Measurements from ENCODE around the gene GNAI2. TPM values are rescaled to one million over a fixed set of nuclear protein-coding genes. Genes with fewer than 3 reads are reported as not detected.

Gene GNAI2
- total RNA-seq, 5 donors from 2014 or later (not counting 1 experiment from before 2014, with no cell fraction given), result 257 to 313 (median 287) TPM

GRCh38 chr3:50245831-50246516 is 10.0 kb downstream of the GNAI2 start:
- ChIA-PET CTCF (interaction anchor here (0.6 to 1.9 kb wide), 31 partner anchors 8 to 1139 kb away, joined by 3 to 60 read pairs (median 4); partner anchors contain the start of genes GNAI2 (in 1 of the 2), HYAL3 (in 1 of the 2), IFRD2 (in 1 of the 2) and MANF (in 1 of the 2)), POLR2A (interaction anchor here (0.8 to 1.4 kb wide), 3 partner anchors 7 to 51 kb away, joined by 3 to 8 read pairs (median 4); partner anchors contain the start of gene GNAI2 (in 1 of the 2))
- Mint-ChIP-seq H3K36me3 (peaks cover 3% of the 10 kb centered on the region), H3K4me1 (peaks cover 84 to 89% (median 87%) of the 10 kb centered on the region in 3 donors), H3K4me3 (peak overlapping the region; percentile 71 to 78 (median 75)), H3K27ac (peak overlapping the region; percentile 88 to 93), H3K9me3 (no peaks in the 10 kb centered on the region), H3K27me3 (no peaks in the 10 kb centered on the region)
- DNase-seq (peak; percentile 84 to 99 (median 95)), ATAC-seq (replicated peaks in 1 of 4) (peak; percentile 84 to 92 (median 87))
- H3K27ac ChIP-seq (ENCODE audit: low read length), result peak overlapping the region; percentile 82
- no peaks in the 10 kb centered on the region for H3K27me3 ChIP-seq (replicated peaks in 1 of 2; ENCODE audit: control insufficient read depth in 2 of 2, extremely low read depth in 1 of 2, insufficient read depth in 2 of 2, low read length in 1 of 2)
- H3K4me1 ChIP-seq (ENCODE audit: control insufficient read depth in 1 of 2, extremely low read depth in 1 of 2, insufficient read depth in 2 of 2, low read length in 2 of 2), result peaks cover 44 to 100% of the 10 kb centered on the region in 2 experiments
- H3K4me3 ChIP-seq (ENCODE audit: control insufficient read depth in 1 of 2, extremely low read depth in 1 of 2, low read length in 1 of 2), result peak overlapping the region; percentile 40 to 58
- H3K9me3 ChIP-seq, result no peaks in the 10 kb centered on the region
- H3K36me3 ChIP-seq (ENCODE audit: control insufficient read depth in 2 of 2, extremely low read depth in 1 of 2, insufficient read depth in 1 of 2, low read length in 1 of 2), result peaks cover 5 to 48% of the 10 kb centered on the region in 2 donors
- 2% methylated on average over 15 of the region's 25 CpGs for WGBS (ENCODE audit: insufficient coverage)

GRCh38 chr3:50246517-50246954 is 10.5 kb downstream of the GNAI2 start:
- DNase-seq (peak; percentile 48 to 90 (median 79)), ATAC-seq (replicated peaks in 1 of 4) (peak; percentile 83 to 91 (median 88))
- ChIA-PET CTCF (interaction anchor here (0.6 to 1.9 kb wide), 32 partner anchors 9 to 1139 kb away, joined by 3 to 60 read pairs (median 4); partner anchors contain the start of genes GNAI2 (in 1 of the 2), HYAL3 (in 1 of the 2), IFRD2 (in 1 of the 2) and MANF (in 1 of the 2)), POLR2A (interaction anchor here (0.8 to 1.4 kb wide), 4 partner anchors 8 to 52 kb away, joined by 3 to 8 read pairs (median 4); partner anchors contain the start of gene GNAI2 (in 1 of the 2))
- 2% methylated on average over 6 of the region's 10 CpGs for WGBS (ENCODE audit: insufficient coverage)
- peak overlapping the region; percentile 88 to 93 for H3K27ac Mint-ChIP-seq
- Histone ChIP-seq H3K9me3 (no peaks in the 10 kb centered on the region), H3K36me3 (ENCODE audit: control insufficient read depth in 2 of 2, extremely low read depth in 1 of 2, insufficient read depth in 1 of 2, low read length in 1 of 2) (peaks cover 5 to 48% of the 10 kb centered on the region in 2 donors), H3K4me1 (ENCODE audit: control insufficient read depth in 1 of 2, extremely low read depth in 1 of 2, insufficient read depth in 2 of 2, low read length in 2 of 2) (peaks cover 39 to 100% of the 10 kb centered on the region in 2 experiments), H3K27ac (ENCODE audit: low read length) (peak overlapping the region; percentile 82), H3K4me3 (ENCODE audit: control insufficient read depth in 1 of 2, extremely low read depth in 1 of 2, low read length in 1 of 2) (peak overlapping the region; percentile 40 to 58), H3K27me3 (replicated peaks in 1 of 2; ENCODE audit: control insufficient read depth in 2 of 2, extremely low read depth in 1 of 2, insufficient read depth in 2 of 2, low read length in 1 of 2) (no peaks in the 10 kb centered on the region)
- H3K4me3 Mint-ChIP-seq, result peak overlapping the region; percentile 71 to 78 (median 75)
- H3K27me3 Mint-ChIP-seq, result no peaks in the 10 kb centered on the region
- peaks cover 85 to 89% (median 87%) of the 10 kb centered on the region in 3 donors for H3K4me1 Mint-ChIP-seq
- H3K36me3 Mint-ChIP-seq, result peaks cover 7% of the 10 kb centered on the region
- H3K9me3 Mint-ChIP-seq, result no peaks in the 10 kb centered on the region

GRCh38 chr3:50248387-50248786 is 12.4 kb downstream of the GNAI2 start:
- 67% methylated on average over 3 of the region's 3 CpGs for WGBS (ENCODE audit: insufficient coverage)

GRCh38 chr3:50249457-50249856 is 13.5 kb downstream of the GNAI2 start:
- Mint-ChIP-seq H3K36me3 (peaks cover 15% of the 10 kb centered on the region), H3K4me3 (no peak overlapping the region), H3K27me3 (no peaks in the 10 kb centered on the region), H3K27ac (peak overlapping the region in 1 of 2 donors; percentile 34), H3K9me3 (no peaks in the 10 kb centered on the region), H3K4me1 (peaks cover 63 to 71% (median 71%) of the 10 kb centered on the region in 3 donors)
- POLR2A ChIA-PET, result interaction anchor here in 1 of 2 donors (1.1 kb wide), 1 partner anchor 14 kb away, joined by 3 read pairs; no protein-coding TSS in a partner anchor
- no peaks in the 10 kb centered on the region for H3K27me3 ChIP-seq (replicated peaks in 1 of 2; ENCODE audit: control insufficient read depth in 2 of 2, extremely low read depth in 1 of 2, insufficient read depth in 2 of 2, low read length in 1 of 2)
- 100% methylated on average over 4 of the region's 5 CpGs for WGBS (ENCODE audit: insufficient coverage)
- DNase-seq (no peak), ATAC-seq (replicated peaks in 1 of 4) (no peak)
- no peak overlapping the region for H3K27ac ChIP-seq (ENCODE audit: low read length)
- no peak overlapping the region for H3K4me3 ChIP-seq (ENCODE audit: control insufficient read depth in 1 of 2, extremely low read depth in 1 of 2, low read length in 1 of 2)
- H3K9me3 ChIP-seq, result no peaks in the 10 kb centered on the region
- CTCF ChIA-PET, result interaction anchor here (0.8 to 1.8 kb wide), 3 partner anchors 8 to 57 kb away, joined by 3 to 8 read pairs (median 3); no protein-coding TSS in a partner anchor
- H3K4me1 ChIP-seq (ENCODE audit: control insufficient read depth in 1 of 2, extremely low read depth in 1 of 2, insufficient read depth in 2 of 2, low read length in 2 of 2), result peaks cover 19 to 91% of the 10 kb centered on the region in 2 experiments
- peaks cover 9 to 64% of the 10 kb centered on the region in 2 donors for H3K36me3 ChIP-seq (ENCODE audit: control insufficient read depth in 2 of 2, extremely low read depth in 1 of 2, insufficient read depth in 1 of 2, low read length in 1 of 2)

More at GRCh38 chr3:50248387-50248786, 12.4 kb downstream of the GNAI2 start:
- peaks cover 5 to 61% of the 10 kb centered on the region in 2 donors for H3K36me3 ChIP-seq (ENCODE audit: control insufficient read depth in 2 of 2, extremely low read depth in 1 of 2, insufficient read depth in 1 of 2, low read length in 1 of 2)
- H3K4me1 Mint-ChIP-seq, result peaks cover 69 to 74% (median 72%) of the 10 kb centered on the region in 3 donors
- H3K27ac Mint-ChIP-seq, result peak overlapping the region; percentile 78 to 88
- no peak overlapping the region for H3K4me3 ChIP-seq (ENCODE audit: control insufficient read depth in 1 of 2, extremely low read depth in 1 of 2, low read length in 1 of 2)
- H3K9me3 ChIP-seq, result no peaks in the 10 kb centered on the region
- H3K4me1 ChIP-seq (ENCODE audit: control insufficient read depth in 1 of 2, extremely low read depth in 1 of 2, insufficient read depth in 2 of 2, low read length in 2 of 2), result peaks cover 21 to 97% of the 10 kb centered on the region in 2 experiments
- H3K27me3 Mint-ChIP-seq, result no peaks in the 10 kb centered on the region
- peaks cover 10% of the 10 kb centered on the region for H3K36me3 Mint-ChIP-seq
- ChIA-PET CTCF (interaction anchor here in 1 of 2 donors (0.6 to 1.8 kb wide), 2 partner anchors 11 to 22 kb away, joined by 5 to 8 read pairs; no protein-coding TSS in a partner anchor), POLR2A (no interaction called here)
- DNase-seq, result no peak
- H3K27ac ChIP-seq (ENCODE audit: low read length), result peak overlapping the region; percentile 45
- no peaks in the 10 kb centered on the region for H3K9me3 Mint-ChIP-seq
- no peaks in the 10 kb centered on the region for H3K27me3 ChIP-seq (replicated peaks in 1 of 2; ENCODE audit: control insufficient read depth in 2 of 2, extremely low read depth in 1 of 2, insufficient read depth in 2 of 2, low read length in 1 of 2)
- peak overlapping the region in 1 of 3 donors; percentile 55 for H3K4me3 Mint-ChIP-seq
- no peak for ATAC-seq (replicated peaks in 1 of 4)

- Mint-ChIP-seq H3K4me3 (peak overlapping the region in 1 of 3 donors; percentile 10), H3K9me3 (no peaks in the 10 kb centered on the region), H3K27me3 (no peaks in the 10 kb centered on the region), H3K4me1 (peaks cover 53 to 64% (median 63%) of the 10 kb centered on the region in 3 donors), H3K36me3 (peaks cover 15% of the 10 kb centered on the region), H3K27ac (peak overlapping the region; percentile 36 to 62)
- H3K4me1 ChIP-seq (ENCODE audit: control insufficient read depth in 1 of 2, extremely low read depth in 1 of 2, insufficient read depth in 2 of 2, low read length in 2 of 2), result peaks cover 16 to 81% of the 10 kb centered on the region in 2 experiments
- H3K36me3 ChIP-seq (ENCODE audit: control insufficient read depth in 2 of 2, extremely low read depth in 1 of 2, insufficient read depth in 1 of 2, low read length in 1 of 2), result peaks cover 14 to 73% of the 10 kb centered on the region in 2 donors
- POLR2A ChIA-PET, result interaction anchor here in 1 of 2 donors (1.1 kb wide), 1 partner anchor 15 kb away, joined by 3 read pairs; no protein-coding TSS in a partner anchor
- CTCF ChIA-PET, result interaction anchor here (0.5 to 0.9 kb wide), 4 partner anchors 8 to 26 kb away, joined by 3 to 7 read pairs (median 3); no protein-coding TSS in a partner anchor
- H3K27me3 ChIP-seq (replicated peaks in 1 of 2; ENCODE audit: control insufficient read depth in 2 of 2, extremely low read depth in 1 of 2, insufficient read depth in 2 of 2, low read length in 1 of 2), result no peaks in the 10 kb centered on the region
- DNase-seq (no peak), ATAC-seq (replicated peaks in 1 of 4) (no peak)
- H3K9me3 ChIP-seq, result no peaks in the 10 kb centered on the region
- H3K27ac ChIP-seq (ENCODE audit: low read length), result no peak overlapping the region
- no CpG with 5 or more reads among the region's 4 CpGs for WGBS (ENCODE audit: insufficient coverage)
- no peak overlapping the region for H3K4me3 ChIP-seq (ENCODE audit: control insufficient read depth in 1 of 2, extremely low read depth in 1 of 2, low read length in 1 of 2)
These were observed 14.5 kb downstream of the GNAI2 start for GRCh38 chr3:50250514-50250913.

- peaks cover 46 to 57% (median 57%) of the 10 kb centered on the region in 3 donors for H3K4me1 Mint-ChIP-seq
- peaks cover 15 to 78% of the 10 kb centered on the region in 2 donors for H3K36me3 ChIP-seq (ENCODE audit: control insufficient read depth in 2 of 2, extremely low read depth in 1 of 2, insufficient read depth in 1 of 2, low read length in 1 of 2)
- H3K27ac Mint-ChIP-seq, result peak overlapping the region in 1 of 2 donors; percentile 52
- no peaks in the 10 kb centered on the region for H3K9me3 Mint-ChIP-seq
- ATAC-seq (replicated peaks in 1 of 4) (no peak), DNase-seq (no peak)
- POLR2A ChIA-PET, result no interaction called here
- H3K36me3 Mint-ChIP-seq, result peaks cover 18% of the 10 kb centered on the region
- no peak overlapping the region for H3K27ac ChIP-seq (ENCODE audit: low read length)
- WGBS (ENCODE audit: insufficient coverage), result 71% methylated on average over 7 of the region's 8 CpGs
- no peak overlapping the region for H3K4me3 ChIP-seq (ENCODE audit: control insufficient read depth in 1 of 2, extremely low read depth in 1 of 2, low read length in 1 of 2)
- CTCF ChIA-PET, result interaction anchor here (0.6 to 0.9 kb wide), 3 partner anchors 9 to 316 kb away, joined by 3 read pairs; no protein-coding TSS in a partner anchor
- no peaks in the 10 kb centered on the region for H3K27me3 ChIP-seq (replicated peaks in 1 of 2; ENCODE audit: control insufficient read depth in 2 of 2, extremely low read depth in 1 of 2, insufficient read depth in 2 of 2, low read length in 1 of 2)
- H3K9me3 ChIP-seq, result no peaks in the 10 kb centered on the region
- no peaks in the 10 kb centered on the region for H3K27me3 Mint-ChIP-seq
- H3K4me3 Mint-ChIP-seq, result peak overlapping the region in 1 of 3 donors; percentile 10
- H3K4me1 ChIP-seq (ENCODE audit: control insufficient read depth in 1 of 2, extremely low read depth in 1 of 2, insufficient read depth in 2 of 2, low read length in 2 of 2), result peaks cover 13 to 74% of the 10 kb centered on the region in 2 experiments
These were observed 15.2 kb downstream of the GNAI2 start for GRCh38 chr3:50251220-50251619.

Measured in T-cell (primary cell).